ENCODE data around the gene YJEFN3.

YJEFN3 gene

DNA sequence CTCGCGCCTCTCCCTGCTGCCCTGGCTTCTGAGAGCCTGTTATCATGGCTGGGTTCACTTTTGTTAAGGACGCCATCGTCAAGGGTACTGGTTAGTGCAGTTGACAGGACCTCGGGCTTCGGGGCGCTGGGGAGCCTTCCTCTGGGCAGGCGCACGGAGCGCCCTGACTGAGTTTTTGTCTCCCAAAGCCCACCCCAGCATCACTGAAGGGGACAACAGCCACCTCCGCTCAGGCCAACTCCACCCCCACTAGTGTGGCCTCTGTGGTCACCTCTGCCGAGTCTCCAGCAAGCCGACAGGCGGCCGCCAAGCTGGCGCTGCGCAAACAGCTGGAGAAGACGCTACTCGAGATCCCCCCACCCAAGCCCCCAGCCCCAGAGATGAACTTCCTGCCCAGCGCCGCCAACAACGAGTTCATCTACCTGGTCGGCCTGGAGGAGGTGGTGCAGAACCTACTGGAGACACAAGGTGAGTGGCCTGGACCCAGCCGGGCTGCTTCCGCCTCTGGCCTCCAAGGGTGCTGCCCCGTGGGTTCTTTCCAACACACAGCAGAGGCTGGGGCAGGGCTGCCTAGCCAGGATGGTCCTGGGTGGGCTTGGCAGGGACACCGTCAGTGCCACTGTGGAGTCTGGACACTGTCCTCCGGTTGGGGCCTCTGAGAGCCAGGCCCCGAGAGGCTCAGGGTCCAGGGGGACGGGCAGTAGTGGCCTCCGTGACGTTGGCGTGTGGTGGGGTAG, 30.3 kb upstream of the YJEFN3 start:
- no peak for DNase-seq

DNA sequence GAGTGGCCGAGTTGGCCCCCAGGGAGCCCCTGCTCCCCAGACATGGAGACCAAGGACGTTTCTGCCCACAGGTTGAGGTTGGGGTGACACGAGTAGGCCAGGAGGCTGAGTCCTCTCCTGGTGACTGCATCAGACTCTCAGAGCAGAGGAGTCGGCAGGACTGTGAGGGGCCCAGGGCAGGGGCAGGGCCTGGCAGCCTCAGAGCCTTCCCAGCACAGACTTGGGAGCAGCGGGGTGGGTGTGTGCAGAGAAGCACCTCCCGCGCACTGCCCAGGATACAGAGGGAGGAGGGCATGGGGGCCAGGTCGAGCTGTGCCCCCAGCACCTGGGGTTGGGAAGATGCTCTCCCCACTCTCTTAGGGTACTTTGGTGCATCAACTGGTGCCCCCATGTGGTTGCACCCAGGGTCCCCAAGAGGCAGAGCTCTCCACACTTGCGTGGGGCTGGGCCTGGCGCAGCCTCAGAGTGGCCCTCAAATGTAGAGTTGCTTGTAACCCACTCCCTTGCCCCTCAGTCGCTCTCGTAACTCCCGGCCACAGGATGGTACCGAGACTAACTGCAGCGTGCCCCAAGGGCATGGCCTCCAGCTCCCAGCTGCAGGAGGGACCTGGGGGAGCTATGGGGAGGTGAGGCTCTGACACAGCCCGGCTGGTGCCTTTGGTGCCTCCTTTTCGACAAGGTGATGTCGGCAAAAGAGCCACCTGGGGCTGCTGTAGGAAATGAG, 29.3 kb upstream of the YJEFN3 start:
- DNase-seq = no peak

DNA sequence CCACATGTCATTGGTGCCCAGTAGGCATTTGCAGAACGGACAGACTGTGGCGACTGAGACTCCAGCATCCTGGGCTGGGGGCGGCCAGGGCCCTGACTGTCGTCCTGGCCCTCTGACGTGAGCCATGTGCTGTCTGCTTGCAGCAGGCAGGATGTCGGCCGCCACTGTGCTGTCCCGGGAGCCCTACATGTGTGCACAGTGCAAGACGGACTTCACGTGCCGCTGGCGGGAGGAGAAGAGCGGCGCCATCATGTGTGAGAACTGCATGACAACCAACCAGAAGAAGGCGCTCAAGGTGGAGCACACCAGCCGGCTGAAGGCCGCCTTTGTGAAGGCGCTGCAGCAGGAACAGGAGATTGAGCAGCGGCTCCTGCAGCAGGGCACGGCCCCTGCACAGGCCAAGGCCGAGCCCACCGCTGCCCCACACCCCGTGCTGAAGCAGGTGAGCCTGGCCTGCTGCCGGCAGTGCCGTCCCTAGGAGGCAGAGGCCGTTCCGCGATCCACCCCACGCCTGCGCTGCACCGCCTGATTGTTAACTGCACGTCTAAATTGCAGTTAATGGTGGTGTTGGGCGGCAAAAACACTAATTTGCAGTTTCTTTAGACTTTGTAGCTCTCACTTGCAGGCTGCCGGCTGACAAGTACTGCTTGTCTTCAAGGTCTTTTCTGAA, 27.6 kb upstream of the YJEFN3 start:
- no peak for DNase-seq

DNA sequence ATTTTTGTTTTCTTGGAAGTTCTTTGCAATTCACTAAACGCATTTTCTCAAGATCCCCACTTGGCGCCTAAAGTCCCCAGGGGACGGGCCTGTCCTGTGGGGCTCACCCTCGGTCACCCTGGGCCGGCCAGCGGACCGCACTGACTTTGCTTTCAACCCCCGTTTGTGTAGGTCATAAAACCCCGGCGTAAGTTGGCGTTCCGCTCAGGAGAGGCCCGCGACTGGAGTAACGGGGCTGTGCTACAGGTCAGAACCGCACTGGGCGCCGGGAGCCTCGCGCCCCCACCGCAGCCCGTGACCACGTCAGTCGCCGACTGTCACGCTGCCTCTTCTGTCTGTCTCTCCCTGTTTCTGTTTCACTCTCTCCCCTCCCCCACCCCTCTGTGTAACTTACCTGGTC, 26.9 kb upstream of the YJEFN3 start:
- no peak for DNase-seq

- DNase-seq = no peak
These were observed 26.4 kb upstream of the YJEFN3 start for GRCh38 chr19:19502281-19502680.

DNA sequence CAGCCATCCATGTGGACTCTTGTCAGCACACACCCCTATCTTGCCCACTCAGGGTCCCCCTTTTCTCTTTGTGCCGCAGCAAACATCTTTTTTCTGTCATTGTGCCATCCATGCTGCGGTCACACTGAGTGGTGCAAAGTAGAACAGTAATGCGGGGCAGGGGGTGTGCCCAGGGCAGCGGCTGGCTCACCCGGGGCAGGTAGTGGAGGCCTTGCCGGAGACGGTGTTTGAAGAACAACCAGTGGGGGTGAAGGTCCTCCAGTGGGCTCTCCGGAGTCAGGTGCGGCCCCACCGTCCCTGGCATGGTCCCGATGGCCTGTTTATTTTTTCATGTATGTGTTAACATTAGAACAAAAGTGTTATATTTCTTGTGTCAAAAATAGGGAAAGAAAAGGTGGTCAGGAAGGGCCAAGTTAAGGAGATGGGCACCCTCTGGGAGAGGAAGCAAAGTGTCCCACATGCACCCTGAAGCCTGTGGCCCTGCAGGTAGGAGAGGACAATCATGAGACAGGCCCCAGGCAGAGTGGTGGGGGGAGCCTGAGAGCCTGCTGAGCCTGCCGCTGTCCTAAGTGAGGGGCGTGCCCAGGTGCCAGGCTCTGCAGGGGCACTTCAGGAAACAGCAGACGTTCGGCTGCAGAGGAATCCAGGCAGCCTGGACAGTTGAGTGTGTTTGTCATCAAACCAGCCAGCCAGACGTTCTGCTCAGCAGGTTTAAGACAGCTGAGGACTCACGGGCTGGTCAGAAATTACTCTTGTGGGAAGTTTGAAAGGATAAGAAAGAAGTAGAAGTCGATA, 25.7 kb upstream of the YJEFN3 start:
- DNase-seq = no peak

DNA sequence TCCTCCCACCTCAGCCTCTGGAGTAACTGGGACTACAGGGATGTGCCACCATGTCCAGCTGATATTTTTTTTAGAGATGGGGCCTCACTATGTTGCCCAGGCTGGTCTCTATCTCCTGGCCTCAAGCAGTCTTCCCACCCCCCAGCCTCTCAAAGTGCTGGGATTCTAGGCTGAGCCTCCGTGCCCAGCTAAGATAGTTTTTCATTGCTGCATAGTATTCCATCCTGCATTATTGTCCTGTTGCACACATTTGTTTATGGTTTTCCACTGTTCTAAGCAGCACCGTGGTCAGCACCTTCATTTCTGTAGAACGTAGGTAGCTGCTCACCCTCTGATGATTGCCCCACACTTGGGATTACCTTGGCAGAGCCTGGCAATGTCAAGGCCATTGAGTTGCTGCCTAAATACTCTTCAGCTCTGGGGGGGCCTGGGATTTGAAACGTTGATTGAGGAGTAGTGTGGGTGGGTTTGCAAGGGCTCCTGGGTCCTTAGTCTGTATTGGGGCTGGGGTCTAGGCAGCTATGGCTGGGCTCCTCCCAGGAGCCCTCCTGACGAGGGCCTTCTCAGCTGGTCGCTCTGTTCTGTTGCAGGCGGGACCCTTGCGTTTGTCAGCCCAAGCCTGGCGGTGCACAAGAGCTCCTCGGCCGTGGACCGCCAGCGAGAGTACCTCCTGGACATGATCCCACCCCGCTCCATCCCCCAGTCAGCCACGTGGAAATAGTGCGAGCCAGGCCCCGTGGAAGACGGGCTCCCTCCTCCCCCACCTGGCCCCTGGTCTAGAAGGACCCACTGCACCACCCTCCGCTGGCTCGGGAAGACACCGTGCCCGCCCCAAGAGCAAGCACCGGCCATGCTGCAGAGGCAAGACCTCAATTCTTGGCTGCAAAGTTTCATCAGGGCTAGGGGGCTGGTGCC, 23.7 kb upstream of the YJEFN3 start:
- DNase-seq = no peak

- DNase-seq = no peak
These were observed 22.9 kb upstream of the YJEFN3 start for GRCh38 chr19:19505669-19506326.

DNA sequence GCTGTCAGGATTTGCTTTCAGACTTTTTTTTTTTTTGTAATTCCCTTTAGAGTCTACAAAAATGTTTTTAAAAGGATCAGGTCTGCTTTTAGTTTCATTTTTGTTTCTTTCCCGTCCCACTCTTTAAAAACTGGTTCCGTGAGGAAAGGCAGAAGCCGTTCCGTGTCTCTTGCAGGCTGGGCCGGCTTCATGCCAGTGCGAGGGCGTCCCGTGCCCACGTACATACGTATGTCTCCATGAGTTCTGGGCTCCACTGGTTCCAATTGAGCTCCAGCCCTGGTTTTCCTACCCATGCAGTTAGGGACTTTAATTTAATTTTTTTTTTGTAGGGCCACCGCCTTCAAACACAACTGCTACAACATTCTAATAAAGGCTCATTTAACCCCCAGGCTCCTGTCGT, 22.1 kb upstream of the YJEFN3 start:
- DNase-seq = no peak

- no peak for DNase-seq
These were observed 21.4 kb upstream of the YJEFN3 start for GRCh38 chr19:19507354-19507753.

GRCh38 chr19:19508217-19508616, 20.5 kb upstream of the YJEFN3 start:
- DNase-seq = no peak

DNA sequence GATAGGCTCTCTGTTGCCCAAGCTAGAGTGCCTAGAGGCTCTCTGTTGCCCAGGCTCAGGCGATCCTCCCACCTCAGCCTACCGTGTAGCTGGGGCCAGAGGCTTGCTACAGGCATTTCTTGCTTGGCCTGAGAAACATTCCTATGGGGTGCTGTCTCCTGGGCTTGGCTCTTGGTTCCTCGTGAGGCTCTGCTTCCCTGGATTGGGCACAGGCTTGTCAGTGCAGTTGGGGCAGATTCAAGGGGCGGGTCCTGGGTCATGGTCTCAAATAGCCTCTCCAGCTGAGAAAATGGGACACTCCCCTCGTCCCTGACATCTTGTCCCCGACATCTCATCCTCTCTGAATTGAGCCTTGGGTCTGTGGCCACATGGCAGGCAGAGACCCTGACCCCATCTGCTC, 18.3 kb upstream of the YJEFN3 start:
- no peak for DNase-seq

GRCh38 chr19:19513682-19514081, 15.0 kb upstream of the YJEFN3 start:
- no peak for DNase-seq

DNA sequence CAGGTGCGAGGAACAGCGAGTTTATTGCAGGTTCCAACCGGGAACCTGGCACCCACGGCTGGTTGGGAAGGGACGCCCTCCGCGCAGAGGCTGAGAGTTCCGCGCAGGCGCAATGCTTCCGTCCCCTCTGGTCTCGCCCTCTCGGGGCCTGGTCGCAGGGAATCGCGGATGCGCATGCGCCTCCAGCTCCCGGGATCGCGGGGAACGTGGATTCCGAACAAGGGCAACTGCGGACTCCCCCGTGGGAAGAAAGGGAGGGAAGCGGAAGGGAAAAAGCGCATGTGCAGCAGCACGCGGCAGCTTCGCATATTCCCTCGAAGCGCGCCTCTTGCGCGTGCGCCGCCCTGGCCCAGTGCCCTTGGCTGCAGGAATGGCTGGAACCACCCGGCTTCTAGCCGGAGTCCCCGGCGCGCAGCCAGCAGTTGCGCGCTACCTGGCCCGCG, 14.5 kb upstream of the YJEFN3 start:
- no peak for DNase-seq

DNA sequence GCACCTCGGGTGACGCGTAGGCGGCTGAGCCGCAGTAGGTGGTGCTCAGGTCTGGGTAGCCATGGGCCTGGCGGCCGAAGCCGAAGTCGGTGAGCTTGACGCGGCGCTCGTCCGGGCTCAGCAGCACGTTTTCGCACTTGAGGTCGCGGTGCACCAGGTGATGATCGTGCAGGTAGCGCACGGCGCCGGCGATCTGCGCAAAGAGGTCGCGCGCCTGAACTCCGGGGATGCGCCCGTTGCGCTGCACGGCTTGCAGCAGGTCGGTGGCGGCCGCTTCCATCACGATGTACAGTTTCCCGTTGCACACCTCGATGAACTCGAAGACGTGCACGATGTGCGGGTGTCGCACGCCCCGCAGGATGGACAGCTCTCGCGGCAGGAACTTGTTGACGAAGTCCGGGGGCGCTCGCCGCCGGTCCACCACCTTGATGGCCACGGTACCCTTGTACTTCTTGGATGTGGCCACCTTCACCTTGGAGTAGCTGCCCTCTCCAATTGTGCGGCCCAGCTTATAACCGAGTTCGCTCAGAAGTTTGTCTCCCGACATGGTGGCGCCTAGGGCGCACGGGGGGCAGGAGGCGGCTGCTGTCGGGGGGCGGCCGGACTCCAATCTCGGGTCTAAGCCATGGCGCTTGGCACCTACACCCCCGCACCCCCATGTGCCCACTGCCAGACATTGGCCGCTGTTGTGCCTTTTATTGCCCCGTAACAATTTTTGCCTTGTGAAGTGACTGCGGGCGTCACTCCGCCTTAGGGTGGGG, 13.7 kb upstream of the YJEFN3 start, which contains the start of gene TSSK6:
Gene TSSK6 (minus strand): TSS at position 668 of the 761 bp plus-strand sequence. CDS start 121 bp downstream, at position 547.
- no peak for DNase-seq

GRCh38 chr19:19515642-19516519, 12.8 kb upstream of the YJEFN3 start, which contains the start of gene NDUFA13:
Gene NDUFA13 (plus strand): TSS chr19:19516225. CDS start chr19:19516239, 14 bp downstream.
- DNase-seq = peak; percentile 96

GRCh38 chr19:19517235-19517619, 11.5 kb upstream of the YJEFN3 start:
- no peak for DNase-seq

- no peak for DNase-seq
These were observed 7.7 kb upstream of the YJEFN3 start for GRCh38 chr19:19520989-19521388.

DNA sequence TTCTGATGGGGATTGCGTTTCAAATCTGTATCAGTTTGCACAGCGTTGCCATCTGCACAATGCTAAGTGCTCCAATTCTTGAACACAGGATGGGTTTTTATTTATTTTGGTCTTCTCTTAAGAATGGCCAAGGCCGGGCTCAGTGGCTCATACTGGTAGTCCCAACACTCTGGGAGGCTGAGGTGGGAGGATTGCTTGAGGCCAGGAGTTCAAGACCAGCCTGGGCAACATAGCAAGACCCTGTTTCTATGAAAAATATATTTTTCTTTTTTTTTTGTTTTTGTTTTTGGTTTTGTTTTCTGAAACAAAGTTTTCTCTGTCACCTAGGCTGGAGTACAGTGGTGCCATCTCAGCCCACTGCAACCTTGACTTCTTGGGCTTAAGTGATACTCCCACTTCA, 5.5 kb upstream of the YJEFN3 start:
- no peak for DNase-seq

All from activated CD4-positive, alpha-beta T cell treated with anti-CD3 and anti-CD28 coated beads, Interleukin-2, Interleukin-6, amounts not matched to agents 100 ng/mL and 50 ng/mL, durations not matched to agents 16 hours and 8 hours (primary cell).